Natural killer cell (primary cell): ENCODE data around the gene PARVA. TPM values are rescaled to one million over a fixed set of nuclear protein-coding genes. Genes with fewer than 3 reads are reported as not detected.

Experiments
- ATAC-seq, 3 donors: fragments of 150-1000 bp in 2 of 3; fragments of 200-7000 bp in 1 of 3; cut with Tn5 transposase; 1 replicate in 1 of 3; 2 replicates in 2 of 3; pipeline ENCODE4 v1.10.0; 2021; ENCODE audit warnings: mild to moderate bottlenecking in 2 of 3, moderate library complexity in 2 of 3
- DNase-seq, 2 donors: peaks; one replicate each; pipeline versions ENCODE4 v3.0.0 to v3.0.0-alpha.2; 2013 to 2021; ENCODE audit warnings: mixed read lengths in 1 of 2
- H3K27ac ChIP-seq: one replicate; pipeline ENCODE4 v1.5.1; 2013; ENCODE audit warnings: mild to moderate bottlenecking, low read length
- H3K27me3 ChIP-seq: one replicate; pipeline ENCODE4 v1.6.1; 2013; ENCODE audit warnings: low read length; ENCODE audit not compliant: control insufficient read depth, insufficient read depth
- H3K36me3 ChIP-seq: one replicate; pipeline ENCODE4 v1.6.1; 2013; ENCODE audit warnings: low read length; ENCODE audit not compliant: control insufficient read depth, insufficient read depth
- H3K4me1 ChIP-seq: one replicate; pipeline ENCODE4 v1.6.1; 2013; ENCODE audit warnings: low read length; ENCODE audit not compliant: control insufficient read depth, insufficient read depth
- H3K4me3 ChIP-seq: one replicate; pipeline ENCODE4 v1.5.1; 2013; ENCODE audit warnings: low read length
- H3K9me3 ChIP-seq: one replicate; pipeline ENCODE4 v1.6.1; 2013; ENCODE audit warnings: low read length; ENCODE audit not compliant: control insufficient read depth, insufficient read depth
- H3K27ac Mint-ChIP-seq, 2 donors: one replicate each; pipeline ENCODE4 v1.8.0; 2022; ENCODE audit warnings: mild to moderate bottlenecking in 2 of 2, mixed read lengths in 2 of 2, moderate library complexity in 1 of 2
- H3K27me3 Mint-ChIP-seq, 2 donors: one replicate each; pipeline ENCODE4 v1.8.0; 2022; ENCODE audit warnings: low read depth in 2 of 2, mixed read lengths in 2 of 2
- H3K36me3 Mint-ChIP-seq: one replicate; pipeline ENCODE4 v1.8.0; 2022; ENCODE audit warnings: mixed read lengths
- H3K4me1 Mint-ChIP-seq, 2 donors: one replicate each; pipeline ENCODE4 v1.8.0; 2022; ENCODE audit warnings: mixed read lengths in 2 of 2
- H3K4me3 Mint-ChIP-seq: one replicate; pipeline ENCODE4 v1.8.0; 2022; ENCODE audit warnings: mild to moderate bottlenecking, moderate library complexity, mixed read lengths
- H3K9me3 Mint-ChIP-seq, 2 donors: one replicate each; pipeline ENCODE4 v1.8.0; 2022; ENCODE audit warnings: mixed read lengths in 2 of 2
- WGBS: methylation state at CpG from one replicate; pipeline ENCODE4 v1.1.7; 2013; ENCODE audit warnings: missing lambda C conversion rate; ENCODE audit not compliant: insufficient coverage; 5-methylcytosine and 5-hydroxymethylcytosine counted together
- intact Hi-C: fragments of 100-400 bp; cut with micrococcal nuclease; formaldehyde crosslinking; loops from one replicate; pipeline ENCODE4 v1.14.2; 2022
- total RNA-seq, 4 donors: library from RNA; stranded (reverse); fragments of 120-200 nt in 1 of 4; gene quantifications; one replicate each; pipeline versions ENCODE4 v1.2.3 to v1.2.4, GENCODE V29; 2013 to 2022
- TF ChIP-seq, protein P1 (sequence below): fragments of 200-600 bp; IDR thresholded peaks from one replicate; pipeline ENCODE4 v1.8.0; 2022; ENCODE audit warnings: antibody characterized with exemption

The PARVA gene, protein sequence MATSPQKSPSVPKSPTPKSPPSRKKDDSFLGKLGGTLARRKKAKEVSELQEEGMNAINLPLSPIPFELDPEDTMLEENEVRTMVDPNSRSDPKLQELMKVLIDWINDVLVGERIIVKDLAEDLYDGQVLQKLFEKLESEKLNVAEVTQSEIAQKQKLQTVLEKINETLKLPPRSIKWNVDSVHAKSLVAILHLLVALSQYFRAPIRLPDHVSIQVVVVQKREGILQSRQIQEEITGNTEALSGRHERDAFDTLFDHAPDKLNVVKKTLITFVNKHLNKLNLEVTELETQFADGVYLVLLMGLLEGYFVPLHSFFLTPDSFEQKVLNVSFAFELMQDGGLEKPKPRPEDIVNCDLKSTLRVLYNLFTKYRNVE
- 1 to 10 TPM in 1 of 3 donors, under 1 TPM in 1, not detected in 1; 0.07 to 1.0 TPM for total RNA-seq
- total RNA-seq (2013): 0.29 TPM

DNA sequence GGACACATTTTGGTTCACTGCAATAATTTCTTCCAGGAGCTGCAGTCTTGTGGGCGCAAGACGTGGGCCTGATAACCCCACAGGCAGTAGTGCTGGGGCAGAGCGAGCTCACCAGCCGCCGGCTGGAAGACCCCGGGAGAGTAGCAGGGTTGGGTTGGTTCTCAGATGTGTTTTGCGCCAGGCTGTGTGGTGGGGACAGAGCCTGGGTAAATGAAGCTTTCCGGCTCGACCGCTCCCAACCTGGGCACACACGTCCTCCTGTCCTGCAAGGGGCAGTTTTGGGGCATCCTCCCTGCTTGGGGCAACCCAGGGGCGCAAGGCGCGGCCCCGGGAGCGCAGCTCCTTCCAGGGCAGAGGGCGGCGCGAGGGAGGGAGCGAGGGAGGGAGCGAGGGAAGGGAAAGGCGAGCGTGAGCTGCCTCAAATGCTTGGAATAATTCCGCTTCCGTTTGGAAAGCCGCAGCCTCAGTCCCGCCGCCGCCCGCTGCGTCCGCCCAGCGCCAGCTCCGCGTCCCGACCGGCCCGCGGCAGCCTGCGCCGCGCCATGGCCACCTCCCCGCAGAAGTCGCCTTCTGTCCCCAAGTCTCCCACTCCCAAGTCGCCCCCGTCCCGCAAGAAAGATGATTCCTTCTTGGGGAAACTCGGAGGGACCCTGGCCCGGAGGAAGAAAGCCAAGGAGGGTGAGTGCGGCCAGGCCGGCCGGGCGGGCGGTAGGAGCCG lies at the start of gene PARVA:
PARVA (plus strand) TSS at position 466 of the 718 bp plus-strand sequence; CDS start at position 543, 77 bp downstream.
- H3K4me1 Mint-ChIP-seq: peaks cover 0 to 5% of the 10 kb centered on the region in 2 donors
- peaks cover 46 to 68% of the 10 kb centered on the region in 2 donors for H3K27me3 Mint-ChIP-seq
- no peaks in the 10 kb centered on the region for H3K9me3 ChIP-seq
- peaks cover 8% of the 10 kb centered on the region for H3K4me1 ChIP-seq
- DNase-seq (no peak), ATAC-seq (no peak)
- 8% methylated on average over 55 of the region's 55 CpGs for WGBS
- no peaks in the 10 kb centered on the region for H3K36me3 Mint-ChIP-seq
- no peak within 1 kb of the TSS for H3K4me3 ChIP-seq
- no peak within 1 kb of the TSS for H3K27ac ChIP-seq
- H3K9me3 Mint-ChIP-seq: no peaks in the 10 kb centered on the region
- H3K27me3 ChIP-seq: peaks cover 6% of the 10 kb centered on the region
- intact Hi-C loops: no loop called here
- no peaks in the 10 kb centered on the region for H3K36me3 ChIP-seq
- TF ChIP-seq, protein P1, sequence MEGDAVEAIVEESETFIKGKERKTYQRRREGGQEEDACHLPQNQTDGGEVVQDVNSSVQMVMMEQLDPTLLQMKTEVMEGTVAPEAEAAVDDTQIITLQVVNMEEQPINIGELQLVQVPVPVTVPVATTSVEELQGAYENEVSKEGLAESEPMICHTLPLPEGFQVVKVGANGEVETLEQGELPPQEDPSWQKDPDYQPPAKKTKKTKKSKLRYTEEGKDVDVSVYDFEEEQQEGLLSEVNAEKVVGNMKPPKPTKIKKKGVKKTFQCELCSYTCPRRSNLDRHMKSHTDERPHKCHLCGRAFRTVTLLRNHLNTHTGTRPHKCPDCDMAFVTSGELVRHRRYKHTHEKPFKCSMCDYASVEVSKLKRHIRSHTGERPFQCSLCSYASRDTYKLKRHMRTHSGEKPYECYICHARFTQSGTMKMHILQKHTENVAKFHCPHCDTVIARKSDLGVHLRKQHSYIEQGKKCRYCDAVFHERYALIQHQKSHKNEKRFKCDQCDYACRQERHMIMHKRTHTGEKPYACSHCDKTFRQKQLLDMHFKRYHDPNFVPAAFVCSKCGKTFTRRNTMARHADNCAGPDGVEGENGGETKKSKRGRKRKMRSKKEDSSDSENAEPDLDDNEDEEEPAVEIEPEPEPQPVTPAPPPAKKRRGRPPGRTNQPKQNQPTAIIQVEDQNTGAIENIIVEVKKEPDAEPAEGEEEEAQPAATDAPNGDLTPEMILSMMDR: no peak
- H3K4me3 Mint-ChIP-seq: peak within 1 kb of the TSS; percentile 45
- H3K27ac Mint-ChIP-seq: no peak within 1 kb of the TSS

DNA sequence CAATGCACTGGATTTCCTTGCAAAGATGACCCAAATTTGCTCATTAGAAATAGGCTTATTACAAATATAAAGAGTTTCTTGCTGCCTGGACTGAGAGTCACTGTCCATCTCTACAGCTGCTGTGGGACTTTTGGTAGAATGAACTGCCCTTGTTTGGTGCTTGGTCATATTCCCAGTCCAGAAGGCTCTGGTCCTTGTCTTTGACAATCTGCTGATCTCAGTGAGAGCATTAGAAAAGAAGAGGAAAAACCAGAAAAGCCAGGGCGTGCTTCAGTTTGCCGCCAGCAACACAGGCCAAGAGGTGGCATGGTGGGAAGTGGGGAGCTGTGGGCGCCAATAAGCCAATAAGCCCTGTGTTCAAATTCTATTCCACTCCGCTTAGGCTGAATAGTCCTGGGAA lies 48.2 kb upstream of the PARVA start:
- Mint-ChIP-seq H3K9me3 (no peaks in the 10 kb centered on the region), H3K36me3 (no peaks in the 10 kb centered on the region), H3K27me3 (no peaks in the 10 kb centered on the region), H3K27ac (no peak overlapping the region), H3K4me3 (no peak overlapping the region), H3K4me1 (peaks cover 0 to 6% of the 10 kb centered on the region in 2 donors)
- Histone ChIP-seq H3K9me3 (no peaks in the 10 kb centered on the region), H3K27me3 (no peaks in the 10 kb centered on the region), H3K4me1 (no peaks in the 10 kb centered on the region), H3K36me3 (no peaks in the 10 kb centered on the region), H3K27ac (no peak overlapping the region), H3K4me3 (no peak overlapping the region)
- intact Hi-C loops: no loop called here
- WGBS: 86% methylated on average over 3 of the region's 4 CpGs
- DNase-seq (no peak), ATAC-seq (no peak)
- TF ChIP-seq, protein P1: no peak

DNA sequence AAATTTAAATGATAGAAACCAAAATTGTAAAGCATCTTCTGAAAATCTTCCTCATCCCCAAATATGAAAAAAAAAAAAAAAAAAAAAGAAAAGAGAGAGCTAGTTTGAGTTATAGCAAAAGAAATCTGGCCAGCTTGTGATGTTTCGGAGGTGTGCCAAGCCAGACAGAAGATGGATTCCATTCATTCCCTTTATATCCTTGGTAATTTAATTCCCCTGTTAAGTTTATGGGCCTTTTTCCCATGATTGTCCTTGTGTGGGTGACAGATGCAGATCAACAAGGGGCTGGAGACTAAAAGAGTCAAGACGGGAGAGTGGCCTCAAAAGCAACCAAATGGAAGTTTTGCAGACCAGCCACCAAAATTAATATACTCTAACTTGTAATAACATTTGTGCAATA lies 47.6 kb upstream of the PARVA start:
- Histone ChIP-seq H3K9me3 (no peaks in the 10 kb centered on the region), H3K4me3 (no peak overlapping the region), H3K27ac (no peak overlapping the region), H3K4me1 (no peaks in the 10 kb centered on the region), H3K36me3 (no peaks in the 10 kb centered on the region), H3K27me3 (no peaks in the 10 kb centered on the region)
- DNase-seq (no peak), ATAC-seq (no peak)
- Mint-ChIP-seq H3K27ac (no peak overlapping the region), H3K36me3 (no peaks in the 10 kb centered on the region), H3K9me3 (no peaks in the 10 kb centered on the region), H3K4me1 (peaks cover 0 to 6% of the 10 kb centered on the region in 2 donors), H3K4me3 (no peak overlapping the region), H3K27me3 (no peaks in the 10 kb centered on the region)
- WGBS: 92% methylated on average over 2 of the region's 2 CpGs
- TF ChIP-seq, protein P1: no peak
- intact Hi-C loops: loop anchor here (2.0 kb wide), 1 partner anchor 565 kb away; no protein-coding TSS in a partner anchor
